LNCaP clone FGC (cell line): ENCODE data around the gene USP47.

Source experiments
- DNase-seq: peaks from one replicate; pipeline ENCODE4 v3.0.0-alpha.2; 2011; ENCODE audit warnings: low read depth
- H3K4me3 ChIP-seq: 2 replicates; pipeline ENCODE4 v1.5.1; 2011; ENCODE audit warnings: mild to moderate bottlenecking, low read depth, low read length, control low read depth
- TF ChIP-seq, protein P1 (sequence below): IDR thresholded peaks from 2 replicates; pipeline ENCODE4 v1.5.1; 2012; ENCODE audit warnings: mild to moderate bottlenecking; ENCODE audit not compliant: control insufficient read depth, insufficient read depth; ENCODE audit errors: extremely low read depth

The USP47 gene

DNA sequence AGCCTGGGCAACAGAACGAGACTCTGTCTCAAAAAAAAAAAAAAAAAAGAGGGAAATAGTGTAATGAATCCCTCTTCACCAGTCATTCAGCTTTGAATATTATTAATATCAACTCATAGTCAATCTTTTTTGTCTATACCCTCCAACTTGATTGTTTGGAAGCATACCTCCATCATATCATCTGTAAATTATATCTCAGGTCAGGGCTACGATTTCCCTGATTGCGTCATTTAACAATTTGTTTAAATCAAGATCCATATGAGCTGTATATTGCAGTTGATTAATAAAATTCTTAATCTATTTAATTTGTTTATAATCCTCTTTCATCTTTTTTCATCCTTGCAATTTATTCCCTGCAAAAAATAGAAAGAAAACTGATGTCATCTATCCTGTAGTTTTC, 60.2 kb downstream of the USP47 start:
- no peak for DNase-seq
- H3K4me3 ChIP-seq = no peak overlapping the region
- TF ChIP-seq, protein P1, sequence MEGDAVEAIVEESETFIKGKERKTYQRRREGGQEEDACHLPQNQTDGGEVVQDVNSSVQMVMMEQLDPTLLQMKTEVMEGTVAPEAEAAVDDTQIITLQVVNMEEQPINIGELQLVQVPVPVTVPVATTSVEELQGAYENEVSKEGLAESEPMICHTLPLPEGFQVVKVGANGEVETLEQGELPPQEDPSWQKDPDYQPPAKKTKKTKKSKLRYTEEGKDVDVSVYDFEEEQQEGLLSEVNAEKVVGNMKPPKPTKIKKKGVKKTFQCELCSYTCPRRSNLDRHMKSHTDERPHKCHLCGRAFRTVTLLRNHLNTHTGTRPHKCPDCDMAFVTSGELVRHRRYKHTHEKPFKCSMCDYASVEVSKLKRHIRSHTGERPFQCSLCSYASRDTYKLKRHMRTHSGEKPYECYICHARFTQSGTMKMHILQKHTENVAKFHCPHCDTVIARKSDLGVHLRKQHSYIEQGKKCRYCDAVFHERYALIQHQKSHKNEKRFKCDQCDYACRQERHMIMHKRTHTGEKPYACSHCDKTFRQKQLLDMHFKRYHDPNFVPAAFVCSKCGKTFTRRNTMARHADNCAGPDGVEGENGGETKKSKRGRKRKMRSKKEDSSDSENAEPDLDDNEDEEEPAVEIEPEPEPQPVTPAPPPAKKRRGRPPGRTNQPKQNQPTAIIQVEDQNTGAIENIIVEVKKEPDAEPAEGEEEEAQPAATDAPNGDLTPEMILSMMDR = no peak

DNA sequence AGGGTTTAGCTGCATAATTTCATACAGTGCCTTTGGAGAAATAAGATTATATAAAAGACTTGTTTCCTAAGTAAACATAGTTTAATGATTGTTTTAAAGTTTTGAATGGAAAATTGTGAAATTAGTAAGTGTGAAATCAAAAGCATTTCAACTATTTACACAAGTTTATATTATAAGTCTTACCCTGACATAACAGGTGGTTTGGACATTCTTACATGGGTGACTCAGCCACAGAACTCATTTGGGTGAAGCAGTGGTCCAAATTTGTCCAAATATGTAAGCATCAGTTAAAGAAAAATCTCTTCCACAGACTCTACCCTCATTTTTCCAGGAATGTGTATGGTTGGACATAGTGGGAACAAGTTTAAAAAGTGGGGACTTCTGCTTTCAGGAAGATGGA, 68.0 kb downstream of the USP47 start:
- no peak overlapping the region for H3K4me3 ChIP-seq
- TF ChIP-seq, protein P1 = no peak
- no peak for DNase-seq

DNA sequence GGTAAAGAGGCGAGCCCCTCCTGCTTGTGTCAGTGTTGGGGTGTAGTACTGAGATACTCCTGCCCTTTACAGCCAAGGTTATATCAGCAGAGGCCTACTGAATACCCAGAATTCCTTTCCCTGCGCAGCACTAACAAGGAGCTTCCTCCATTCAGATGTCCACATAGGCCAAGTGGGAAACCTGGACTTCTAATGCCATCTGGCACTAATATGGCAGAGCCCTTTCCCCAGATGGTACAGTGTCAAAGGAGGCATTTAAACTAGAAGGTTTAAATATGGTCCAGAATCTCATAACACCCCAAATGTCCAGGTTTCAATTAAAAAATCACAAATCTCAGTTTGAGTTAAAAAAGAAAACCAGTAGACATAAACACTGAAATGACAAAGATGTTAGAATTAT, 68.8 kb downstream of the USP47 start:
- DNase-seq = no peak
- TF ChIP-seq, protein P1 = no peak
- no peak overlapping the region for H3K4me3 ChIP-seq

- TF ChIP-seq, protein P1 = no peak
- DNase-seq = no peak
Observed at GRCh38 chr11:11913395-11913794, 71.6 kb downstream of the USP47 start.

GRCh38 chr11:11915625-11916024, 73.9 kb downstream of the USP47 start:
- H3K4me3 ChIP-seq = no peak overlapping the region
- DNase-seq = no peak
- TF ChIP-seq, protein P1 = no peak

More at GRCh38 chr11:11913395-11913794, 71.6 kb downstream of the USP47 start:
- H3K4me3 ChIP-seq = no peak overlapping the region

DNA sequence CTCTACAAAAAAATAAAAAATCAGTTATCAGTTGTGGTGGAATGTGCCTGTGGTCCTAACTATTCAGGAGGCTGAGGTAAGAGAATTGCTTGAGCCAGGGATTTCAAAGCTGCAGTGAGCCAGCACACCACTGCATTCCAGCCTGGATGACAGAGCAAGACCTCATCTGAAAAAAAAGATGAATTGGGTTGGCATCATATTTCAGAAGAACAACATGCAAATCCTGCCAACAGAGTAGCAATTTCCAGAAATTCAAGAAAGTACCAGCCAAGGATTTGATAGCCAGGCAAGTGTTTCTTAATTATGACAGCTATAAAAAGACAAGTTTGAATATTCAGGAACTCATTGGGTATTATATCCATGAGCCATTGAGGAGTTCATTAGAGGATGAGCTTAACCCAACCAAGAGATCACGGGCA, 75.2 kb downstream of the USP47 start:
- TF ChIP-seq, protein P1 = no peak
- no peak for DNase-seq
- H3K4me3 ChIP-seq = no peak overlapping the region

- DNase-seq = no peak
- no peak overlapping the region for H3K4me3 ChIP-seq
- TF ChIP-seq, protein P1 = no peak
Observed at GRCh38 chr11:11923828-11924227, 82.1 kb downstream of the USP47 start.
